Adrenal gland (tissue), 12 donors: ENCODE results near the gene POLD2. TPM values are rescaled to one million over a fixed set of nuclear protein-coding genes. Genes with fewer than 3 reads are reported as not detected.

ENCODE experiments used
- DNase-seq, 7 donors: peaks; one replicate each; pipeline ENCODE4 v3.0.0-alpha.2; 2019 to 2020
- H3K27ac ChIP-seq, 5 donors: fragments of 200-600 bp; sonication (generic) in 4 of 5; 1 replicate in 3 of 5; 2 replicates in 2 of 5; pipeline versions ENCODE4 v1.5.1 to v1.8.0; 2016 to 2020; ENCODE audit warnings: mild to moderate bottlenecking in 1 of 5
- H3K27me3 ChIP-seq: fragments of 200-600 bp; 2 replicates; pipeline ENCODE4 v1.8.0; 2021
- H3K36me3 ChIP-seq, 2 donors: fragments of 200-600 bp; replicated peaks in 1 of 2; 1 replicate in 1 of 2; 2 replicates in 1 of 2; pipeline versions ENCODE4 v1.5.1 to v1.8.0; 2018 to 2022
- H3K4me1 ChIP-seq, 2 donors: fragments of 200-600 bp; replicated peaks in 1 of 2; 1 replicate in 1 of 2; 2 replicates in 1 of 2; pipeline versions ENCODE4 v1.5.1 to v1.8.0; 2018 to 2021
- H3K4me3 ChIP-seq, 4 donors: fragments of 200-600 bp; sonication (generic) in 3 of 4; one replicate each; pipeline ENCODE4 v1.5.1; 2016 to 2018
- H3K9me3 ChIP-seq, 3 donors: fragments of 200-600 bp; sonication (generic) in 1 of 3; replicated peaks in 1 of 3; 1 replicate in 2 of 3; 2 replicates in 1 of 3; pipeline versions ENCODE4 v1.5.1 to v1.8.0; 2016 to 2021
- POLR2A ChIP-seq, 2 donors: fragments of 450-650 bp; IDR thresholded peaks; one replicate each; pipeline ENCODE4 v1.6.1; 2017; ENCODE audit warnings: antibody characterized with exemption in 2 of 2, mild to moderate bottlenecking in 2 of 2, moderate library complexity in 1 of 2
- WGBS, 4 donors: extraction: QIAGEN DNeasy Blood & Tissue Kit in 2 of 4; methylation state at CpG; one replicate each; pipeline versions ENCODE4 v1.1.5 to v1.1.7; 2013 to 2017; 5-methylcytosine and 5-hydroxymethylcytosine counted together
- intact Hi-C, 2 donors: fragments of 100-400 bp; cut with DNase I; formaldehyde crosslinking; loops; one replicate each; pipeline versions ENCODE4 v1.14.1 to v1.15.0; 2022 to 2023
- polyA plus RNA-seq, 3 donors: library from polyadenylated mRNA; stranded (reverse); fragments of 200-250 nt in 2 of 3; fragments of 350-450 nt in 1 of 3; fragmentation: Illumina TruSeq in 1 of 3; extraction: RNeasy Lipid Tissue Mini Kit (QIAGEN cat#74804) in 1 of 3; gene quantifications; one replicate each; pipeline ENCODE4 v1.2.3, GENCODE V29; 2013 to 2014
- total RNA-seq, 9 donors: library from RNA; depleted of rRNA in 4 of 9; stranded (reverse); fragments of >200 nt in 4 of 9; fragments of 120-200 nt in 1 of 9; fragmentation: NEBNext Ultra II Directional in 1 of 9; extraction: Animal tissue kit (Norgen Biotek cat#: 25700) in 1 of 9; gene quantifications; one replicate each; pipeline versions ENCODE4 v1.1.0 to v1.2.4, GENCODE V29; 2013 to 2023
- TF ChIP-seq, protein P1 (sequence below), 6 experiments: fragments of 450-650 bp in 4 of 6; fragments of 200-600 bp in 2 of 6; sonication (generic) in 1 of 6; IDR thresholded peaks; 1 replicate in 5 of 6; 2 replicates in 1 of 6; pipeline versions ENCODE4 v1.5.1 to v1.8.0; 2016 to 2021; ENCODE audit warnings: antibody characterized with exemption in 6 of 6, mild to moderate bottlenecking in 2 of 6, moderate library complexity in 1 of 6
- donor health status: healthy with polysubstance abuse.
- donor health status: Bipolar disorder and iron deficiency.
- donor health status: DM: yes; HTN: yes; CAD: no.
- donor health status: DM: no; HTN: no; CAD: no.
- donor health status: DM: no; HTN: no; CAD: no.
- donor health status: DM: yes; HTN: yes; CAD: no.

POLD2 gene
- total and polyA plus RNA-seq, 12 donors, result 47.5 to 127 (median 78.1) TPM

DNA sequence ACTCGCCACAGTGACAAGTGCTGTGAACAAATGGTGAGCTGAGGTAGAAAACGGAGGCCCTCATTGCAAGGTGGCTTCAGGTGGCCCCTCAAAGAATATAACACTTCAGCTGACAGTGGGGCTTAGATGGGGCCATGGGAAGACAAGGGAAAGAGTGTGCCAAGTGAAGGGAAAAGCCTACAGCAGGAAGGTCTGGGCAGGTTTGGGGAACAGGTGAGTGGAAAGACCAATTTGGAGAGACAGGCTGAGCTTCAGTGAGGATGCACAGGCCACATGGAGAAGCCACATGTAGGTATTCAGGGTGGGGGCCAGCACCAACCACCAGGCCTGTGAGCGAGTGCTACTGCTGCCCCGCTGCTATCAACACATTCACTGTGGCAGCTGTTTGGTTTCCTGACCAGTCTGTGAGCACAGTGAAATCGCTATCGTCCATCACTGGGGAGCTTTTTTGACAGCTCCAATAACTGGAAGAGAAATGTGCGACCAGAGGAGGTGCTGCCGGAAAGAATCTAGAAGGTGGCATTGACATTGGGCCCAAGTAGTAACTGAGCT is 3.4 kb downstream of the POLD2 start:
- peaks cover 0 to 40% of the 10 kb centered on the region in 2 donors for H3K36me3 ChIP-seq
- TF ChIP-seq POLR2A (IDR thresholded peaks at IDR 0.05), result no peak
- TF ChIP-seq, protein P1, sequence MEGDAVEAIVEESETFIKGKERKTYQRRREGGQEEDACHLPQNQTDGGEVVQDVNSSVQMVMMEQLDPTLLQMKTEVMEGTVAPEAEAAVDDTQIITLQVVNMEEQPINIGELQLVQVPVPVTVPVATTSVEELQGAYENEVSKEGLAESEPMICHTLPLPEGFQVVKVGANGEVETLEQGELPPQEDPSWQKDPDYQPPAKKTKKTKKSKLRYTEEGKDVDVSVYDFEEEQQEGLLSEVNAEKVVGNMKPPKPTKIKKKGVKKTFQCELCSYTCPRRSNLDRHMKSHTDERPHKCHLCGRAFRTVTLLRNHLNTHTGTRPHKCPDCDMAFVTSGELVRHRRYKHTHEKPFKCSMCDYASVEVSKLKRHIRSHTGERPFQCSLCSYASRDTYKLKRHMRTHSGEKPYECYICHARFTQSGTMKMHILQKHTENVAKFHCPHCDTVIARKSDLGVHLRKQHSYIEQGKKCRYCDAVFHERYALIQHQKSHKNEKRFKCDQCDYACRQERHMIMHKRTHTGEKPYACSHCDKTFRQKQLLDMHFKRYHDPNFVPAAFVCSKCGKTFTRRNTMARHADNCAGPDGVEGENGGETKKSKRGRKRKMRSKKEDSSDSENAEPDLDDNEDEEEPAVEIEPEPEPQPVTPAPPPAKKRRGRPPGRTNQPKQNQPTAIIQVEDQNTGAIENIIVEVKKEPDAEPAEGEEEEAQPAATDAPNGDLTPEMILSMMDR (IDR thresholded peaks at IDR 0.05), result no peak
- intact Hi-C loops, result loop anchor here in 1 of 2 donors (5.0 kb wide), 1 partner anchor 43 kb away; no protein-coding TSS in a partner anchor
- no peak overlapping the region for H3K4me3 ChIP-seq
- H3K27ac ChIP-seq, result no peak overlapping the region
- DNase-seq, result peak in 1 of 7 donors; percentile 4
- peaks cover 7 to 14% of the 10 kb centered on the region in 2 donors for H3K4me1 ChIP-seq
- WGBS, 4 donors, result 86 to 97% (median 88%) methylated on average over 8 of the region's 8 CpGs
- no peaks in the 10 kb centered on the region for H3K27me3 ChIP-seq
- H3K9me3 ChIP-seq, result no peaks in the 10 kb centered on the region

- Histone ChIP-seq H3K4me3 (no peak overlapping the region), H3K36me3 (peaks cover 0 to 43% of the 10 kb centered on the region in 2 donors), H3K27ac (no peak overlapping the region), H3K27me3 (no peaks in the 10 kb centered on the region), H3K4me1 (peaks cover 7 to 13% of the 10 kb centered on the region in 2 donors), H3K9me3 (no peaks in the 10 kb centered on the region)
- TF ChIP-seq, protein P1 (IDR thresholded peaks at IDR 0.05), result no peak
- TF ChIP-seq POLR2A (IDR thresholded peaks at IDR 0.05), result no peak
- DNase-seq, result no peak
- intact Hi-C loops, result loop anchor here in 1 of 2 donors (5.0 kb wide), 1 partner anchor 41 kb away; no protein-coding TSS in a partner anchor
- WGBS, 4 donors, result 89 to 94% (median 90%) methylated on average over 9 to 13 of the region's 13 CpGs
Observed at GRCh38 chr7:44117801-44118429, 5.4 kb downstream of the POLD2 start.

DNA sequence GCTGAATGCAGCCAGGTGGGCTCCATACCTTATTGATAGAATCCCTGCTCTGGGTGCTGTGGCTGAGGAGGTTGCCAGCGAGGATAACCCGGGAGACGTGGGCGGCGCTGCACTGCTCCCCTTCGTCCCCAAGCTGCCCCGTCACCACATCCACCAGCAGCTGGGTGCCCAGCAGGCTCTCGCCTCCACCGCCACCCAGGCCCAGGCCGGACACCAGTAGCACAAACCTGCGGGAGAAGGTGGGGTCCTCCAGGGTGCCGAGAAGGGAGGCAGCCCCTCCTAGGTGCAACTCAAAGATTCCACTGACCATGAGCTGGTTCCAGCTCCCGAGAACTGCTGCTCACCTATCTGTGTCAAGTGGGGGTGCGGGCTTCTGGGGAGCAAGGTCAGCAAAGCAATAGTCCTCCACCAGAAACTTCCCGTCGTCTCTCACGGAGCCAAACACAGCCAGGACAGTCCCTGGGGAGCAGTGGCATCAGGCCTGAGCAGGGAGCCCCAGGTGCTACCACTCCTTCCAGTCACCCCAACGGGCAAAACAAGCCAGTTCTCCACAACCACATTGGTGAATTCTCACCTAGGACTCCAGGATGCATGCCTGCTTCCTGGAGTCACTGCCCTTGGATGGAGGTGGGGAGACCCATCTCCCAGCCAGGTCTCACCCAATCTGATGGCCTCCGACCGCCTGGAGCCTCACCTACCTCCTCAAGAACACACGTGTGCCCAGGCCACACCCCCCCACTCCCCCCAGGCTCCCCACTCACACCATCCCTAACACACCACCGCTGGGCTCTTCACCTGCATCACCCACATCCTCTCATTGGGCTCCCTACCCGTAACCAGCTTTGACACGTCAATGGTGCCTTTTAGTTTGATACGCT is 6.3 kb downstream of the POLD2 start:
- intact Hi-C loops, result loop anchor here in 1 of 2 donors (5.0 kb wide), 1 partner anchor 40 kb away; no protein-coding TSS in a partner anchor

More for the DNA sequence above, 6.3 kb downstream of the POLD2 start:
- no peak for DNase-seq
- peaks cover 0 to 4% of the 10 kb centered on the region in 2 donors for H3K4me1 ChIP-seq
- no peaks in the 10 kb centered on the region for H3K27me3 ChIP-seq
- no peak for TF ChIP-seq POLR2A (IDR thresholded peaks at IDR 0.05)
- TF ChIP-seq, protein P1 (IDR thresholded peaks at IDR 0.05), result no peak
- no peak overlapping the region for H3K4me3 ChIP-seq
- H3K36me3 ChIP-seq, result peaks cover 0 to 47% of the 10 kb centered on the region in 2 donors
- WGBS, 4 donors, result 86 to 94% (median 90%) methylated on average over 16 to 25 of the region's 25 CpGs
- H3K27ac ChIP-seq, result no peak overlapping the region
- H3K9me3 ChIP-seq, result no peaks in the 10 kb centered on the region
